GM18867 (cell line): ENCODE measurements around the gene WDR6.
A peak's percentile ranks its signal among the peaks of the same experiment; 100 is the strongest.

Experiments
- ATAC-seq: cut with Tn5 transposase; IDR thresholded peaks from one replicate; pipeline ENCODE4 v1.9.1; 2021; ENCODE audit warnings: mild to moderate bottlenecking, moderate library complexity; ENCODE audit not compliant: unreplicated experiment

Gene WDR6

DNA sequence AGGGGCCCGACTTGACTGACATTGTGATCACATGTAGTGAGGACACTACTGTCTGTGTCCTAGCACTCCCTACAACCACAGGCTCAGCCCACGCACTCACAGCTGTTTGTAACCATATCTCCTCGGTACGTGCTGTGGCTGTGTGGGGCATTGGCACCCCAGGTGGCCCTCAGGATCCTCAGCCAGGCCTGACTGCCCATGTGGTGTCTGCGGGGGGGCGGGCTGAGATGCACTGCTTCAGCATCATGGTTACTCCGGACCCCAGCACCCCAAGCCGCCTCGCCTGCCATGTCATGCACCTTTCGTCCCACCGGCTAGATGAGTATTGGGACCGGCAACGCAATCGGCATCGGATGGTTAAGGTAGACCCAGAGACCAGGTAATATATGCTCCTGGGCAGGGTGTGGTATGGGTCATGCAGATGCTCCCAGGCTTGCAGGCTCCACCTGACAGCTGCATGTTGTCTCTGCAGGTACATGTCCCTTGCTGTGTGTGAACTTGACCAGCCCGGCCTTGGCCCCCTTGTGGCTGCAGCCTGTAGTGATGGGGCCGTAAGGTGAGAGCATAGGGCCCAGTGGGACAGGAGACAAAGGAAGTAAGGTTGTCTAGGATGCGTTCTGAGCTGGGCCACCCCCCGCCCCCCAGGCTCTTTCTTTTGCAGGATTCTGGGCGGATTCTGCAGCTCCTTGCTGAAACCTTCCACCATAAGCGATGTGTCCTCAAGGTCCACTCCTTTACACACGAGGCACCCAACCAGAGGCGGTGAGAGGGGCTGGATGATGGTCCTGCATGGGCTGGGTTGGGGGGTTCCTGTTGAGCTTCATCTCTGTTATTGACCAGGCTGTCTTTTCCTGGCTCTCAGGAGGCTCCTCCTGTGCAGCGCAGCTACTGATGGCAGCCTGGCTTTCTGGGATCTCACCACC is 6.8 kb downstream of the WDR6 start:
- ATAC-seq, result peak; percentile 25

DNA sequence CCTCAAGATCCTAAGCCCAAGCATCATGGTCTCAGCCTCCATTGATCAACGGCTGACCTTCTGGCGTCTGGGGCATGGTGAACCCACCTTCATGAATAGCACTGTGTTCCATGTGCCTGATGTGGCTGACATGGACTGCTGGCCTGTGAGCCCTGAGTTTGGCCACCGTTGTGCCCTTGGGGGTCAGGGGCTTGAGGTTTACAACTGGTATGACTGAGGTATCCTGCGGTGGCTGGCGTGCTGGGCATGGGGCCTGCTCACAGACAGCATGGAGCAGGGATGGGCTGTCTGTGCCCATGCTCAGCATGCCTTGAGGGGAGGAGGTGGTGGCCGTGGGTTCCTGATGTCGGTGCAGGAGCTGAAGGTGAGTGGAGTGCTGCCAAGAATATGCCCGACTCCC is 7.9 kb downstream of the WDR6 start:
- no peak for ATAC-seq

DNA sequence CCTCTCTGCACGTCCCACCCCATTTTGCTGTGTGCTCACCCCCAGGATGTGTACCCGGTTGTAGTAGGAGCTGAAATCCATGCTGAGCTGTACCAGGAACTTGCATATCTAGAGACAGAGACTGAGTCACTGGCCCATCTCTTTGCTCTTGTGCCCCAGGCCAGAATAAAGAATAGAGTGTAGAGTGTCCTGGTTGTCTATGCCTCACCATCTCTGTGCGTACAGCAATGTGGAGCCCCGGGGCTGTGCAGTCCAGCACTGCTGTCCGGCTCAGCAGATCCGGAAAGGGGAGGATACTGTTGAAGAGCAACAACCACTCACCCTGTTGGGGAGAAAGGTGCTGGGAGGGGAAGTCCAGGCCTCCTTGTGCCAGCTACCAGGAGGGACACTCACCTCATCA is 8.6 kb downstream of the WDR6 start:
- ATAC-seq, result no peak

DNA sequence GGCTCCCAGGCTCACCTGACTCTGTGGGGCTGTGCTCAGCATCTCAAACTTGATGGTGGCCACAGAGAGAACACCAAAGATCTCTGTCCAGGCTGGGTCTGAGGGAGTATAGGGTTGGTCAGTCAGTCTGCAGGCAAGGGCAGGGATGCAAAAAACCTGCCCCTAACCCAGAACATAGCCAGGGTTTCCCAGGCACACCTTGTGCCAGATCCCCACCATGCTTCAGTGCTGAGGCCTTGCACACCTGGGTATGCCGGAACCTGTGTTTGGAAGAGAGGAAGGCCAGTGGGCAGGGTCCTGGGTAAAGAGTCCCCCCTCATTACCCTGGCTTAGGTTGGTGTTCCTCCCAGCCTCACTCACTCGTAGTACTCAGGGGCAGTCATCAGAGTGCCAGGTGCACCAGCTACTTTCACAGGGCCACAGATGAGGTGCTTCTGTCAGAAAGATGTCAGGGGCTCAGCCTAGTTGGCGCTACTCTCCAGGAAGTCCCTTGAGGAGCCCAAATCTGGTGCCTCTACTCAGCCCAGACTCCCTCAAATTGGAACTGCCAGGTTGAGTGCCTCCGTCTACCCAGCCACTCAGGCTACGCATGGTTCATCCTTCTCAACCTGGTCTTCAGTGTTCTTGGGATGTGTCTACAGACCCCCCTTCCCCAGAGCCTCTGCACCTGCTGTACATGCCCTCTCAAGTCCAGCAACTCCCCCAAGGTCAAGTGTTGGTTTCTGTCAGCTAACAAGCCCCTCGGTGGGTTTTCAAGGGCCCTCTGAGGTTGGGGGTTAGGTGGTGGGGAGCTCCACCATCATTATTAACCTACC is 9.4 kb downstream of the WDR6 start:
- no peak for ATAC-seq

DNA sequence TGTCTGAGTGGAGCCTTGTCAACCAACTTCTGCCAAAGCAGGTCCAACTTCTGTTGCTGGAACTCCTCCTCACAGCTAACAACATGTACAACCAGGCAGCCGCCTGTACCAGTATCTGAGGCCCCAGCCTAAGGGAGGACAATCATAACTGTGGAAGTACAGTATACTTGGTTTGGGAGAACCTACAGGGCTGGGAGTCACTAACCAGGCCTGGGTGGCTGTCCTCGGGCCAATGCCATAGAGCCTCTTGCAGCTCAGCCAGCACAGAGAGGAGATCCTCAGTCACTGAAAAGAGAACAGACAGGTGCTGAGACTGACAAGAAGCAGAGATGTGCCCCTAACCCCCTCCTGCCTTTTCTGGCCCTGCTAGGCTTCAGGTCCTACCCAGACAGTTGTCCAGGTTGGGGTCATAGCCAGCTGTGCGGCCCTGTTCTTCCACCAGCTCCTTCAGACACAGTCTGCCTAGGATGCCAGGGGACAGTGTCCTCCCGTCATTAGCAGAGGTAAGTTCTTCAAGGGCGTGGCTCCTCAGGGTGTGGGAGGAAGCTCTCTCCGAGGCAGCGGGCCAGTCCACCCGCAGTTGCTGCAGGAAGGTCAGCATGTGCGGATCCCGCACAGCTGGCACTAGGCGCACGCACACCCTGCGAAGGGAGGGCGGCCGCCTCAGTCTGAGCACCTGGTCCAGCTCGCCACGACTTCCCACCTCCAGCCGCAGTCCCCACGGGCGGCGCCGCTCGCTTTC is 10.2 kb downstream of the WDR6 start:
- no peak for ATAC-seq

DNA sequence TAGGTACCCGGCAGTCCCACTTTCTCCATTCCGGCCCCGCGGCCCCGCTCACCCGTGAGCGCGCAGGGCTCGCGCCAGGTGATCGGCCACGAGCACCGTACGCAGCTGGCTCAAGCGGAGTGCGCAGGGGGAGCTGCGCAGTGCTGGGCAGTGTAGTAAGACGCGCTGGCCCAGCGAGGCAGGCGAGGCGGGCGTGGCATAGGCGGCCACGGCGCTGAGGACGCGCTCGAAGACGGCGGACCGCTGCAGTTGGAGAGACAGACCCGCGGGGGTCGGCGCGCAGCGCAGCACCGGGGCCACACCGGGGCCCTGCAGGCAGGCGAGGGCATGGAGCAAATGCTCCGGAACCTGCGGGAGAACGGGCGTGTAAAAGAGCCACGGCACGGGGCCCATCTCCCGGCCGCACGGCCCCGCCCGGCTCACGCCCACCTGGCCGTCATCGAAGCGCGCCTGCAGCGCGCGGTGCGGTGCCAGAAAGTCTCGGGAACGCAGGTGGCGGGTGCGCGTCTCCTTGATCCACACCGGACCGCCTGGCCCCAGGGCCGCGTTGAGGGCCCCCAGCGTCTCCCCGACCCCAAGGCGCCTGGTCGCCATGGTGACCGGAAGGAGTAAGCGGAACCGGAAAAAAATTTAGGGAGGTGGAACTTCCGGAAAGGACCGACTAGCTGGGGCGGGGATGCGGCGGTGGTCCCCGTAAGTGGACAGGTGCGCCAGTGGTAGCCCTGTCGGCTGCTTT is 10.9 kb downstream of the WDR6 start, which contains the start of gene DALRD3:
TSS of gene DALRD3 (minus strand) at position 610 of the 736 bp plus-strand sequence. CDS start at position 594, 16 bp downstream.
- ATAC-seq, result peak; percentile 10

DNA sequence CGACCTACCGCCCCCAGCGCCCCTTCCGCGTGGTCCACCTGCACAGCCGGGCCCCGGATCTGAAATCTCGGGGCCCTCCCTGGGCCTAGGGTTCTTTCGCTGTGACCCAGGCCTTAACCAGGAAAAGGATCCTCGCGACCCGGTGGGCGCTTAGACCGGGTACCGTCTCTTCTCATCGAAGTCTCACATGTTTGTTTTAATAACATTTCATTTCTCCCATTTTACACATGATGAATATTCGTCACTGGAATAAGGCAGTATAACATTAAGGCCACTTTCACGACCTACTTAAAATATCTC is 11.5 kb downstream of the WDR6 start:
- no peak for ATAC-seq

DNA sequence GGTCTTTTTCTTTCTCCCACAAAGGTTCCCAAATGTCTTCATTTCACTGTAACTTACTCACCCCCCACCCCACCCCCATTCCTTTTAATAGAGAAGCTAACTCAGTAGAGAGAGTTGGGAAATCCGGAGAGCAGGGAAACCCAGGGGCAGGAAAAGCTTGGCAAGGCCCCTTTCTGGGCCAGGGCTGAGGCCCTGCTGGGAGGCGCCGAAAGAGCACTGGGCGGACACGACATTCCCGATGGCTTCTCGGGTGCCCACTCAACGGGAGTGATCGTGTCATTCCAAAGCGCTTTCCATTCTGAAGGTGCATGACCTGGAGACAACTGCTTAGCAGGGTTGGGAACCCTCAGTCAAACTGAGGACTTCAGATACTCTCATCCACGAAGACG is 12.7 kb downstream of the WDR6 start:
- ATAC-seq, result no peak

DNA sequence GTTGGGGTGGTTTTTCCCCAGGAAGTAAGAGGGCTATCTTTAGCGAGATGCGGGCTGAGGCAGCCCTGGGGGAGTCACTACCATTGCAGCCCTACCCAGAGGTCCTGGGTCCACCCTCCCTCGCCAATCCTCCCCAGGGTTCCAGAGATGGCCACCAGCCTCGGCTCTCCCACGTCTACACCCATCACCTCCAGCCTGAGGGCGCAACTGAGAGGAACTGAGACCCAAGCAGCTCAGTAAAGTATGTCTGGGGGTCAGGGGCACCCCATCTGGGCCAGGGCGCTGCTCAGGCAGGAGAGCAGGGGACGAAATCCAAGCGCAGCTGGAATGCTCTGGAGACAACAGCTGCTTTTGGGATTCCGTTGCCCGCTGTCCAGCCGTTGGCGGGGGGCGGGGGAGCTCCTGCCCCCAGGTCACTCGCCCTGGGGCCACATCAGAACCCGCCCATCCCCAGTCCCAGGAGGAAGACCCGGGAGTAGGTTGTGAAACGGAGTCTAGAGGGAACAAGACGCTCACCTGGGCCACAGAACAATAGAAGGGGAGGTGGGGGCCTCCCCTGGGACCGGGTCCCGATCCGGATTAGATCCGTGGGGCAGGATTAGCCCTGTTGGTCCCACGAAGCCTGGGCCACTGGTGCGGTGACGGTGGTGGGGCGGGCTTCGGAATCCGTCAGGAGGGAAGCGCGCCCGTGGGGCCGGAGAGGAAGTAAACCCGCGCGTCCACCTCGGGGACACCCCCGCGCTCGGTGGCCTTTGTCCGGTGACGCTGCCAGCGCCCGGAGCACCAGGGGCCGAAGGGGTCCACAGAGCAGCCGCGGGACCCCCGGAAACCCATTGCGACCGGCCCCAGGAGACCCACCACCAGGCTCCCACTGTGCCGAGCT is 13.4 kb downstream of the WDR6 start:
- peak; percentile 2 for ATAC-seq

DNA sequence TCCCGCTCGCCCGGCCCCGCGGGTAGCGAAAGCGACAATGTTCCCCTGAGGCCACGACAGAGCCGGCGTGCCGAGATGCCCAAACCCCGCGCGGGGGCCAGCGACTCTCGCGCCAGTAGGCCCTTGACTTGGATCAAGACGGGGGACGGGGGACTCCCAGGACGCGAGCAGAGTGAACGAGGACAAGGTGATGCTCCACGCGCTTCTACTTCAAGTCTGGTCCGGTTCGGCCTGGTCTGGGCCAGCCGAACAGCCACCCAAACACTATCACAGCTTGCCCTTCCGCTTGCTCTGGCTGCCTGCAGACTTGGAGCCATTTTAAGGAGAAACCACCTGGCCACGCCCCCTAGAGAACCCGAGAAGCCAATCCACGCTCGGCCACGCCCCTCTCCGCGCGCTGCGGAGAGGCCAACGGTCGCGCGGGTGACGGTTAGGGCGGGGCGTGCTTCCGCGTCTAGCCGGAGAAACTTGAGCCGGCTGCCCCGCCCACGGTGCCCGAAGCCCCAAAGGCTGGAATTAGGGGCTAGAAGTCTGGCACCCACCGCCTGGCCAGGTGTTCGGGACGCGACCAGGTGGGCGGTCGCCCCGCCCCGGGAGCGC is 14.1 kb downstream of the WDR6 start:
- ATAC-seq, result peak; percentile 50

DNA sequence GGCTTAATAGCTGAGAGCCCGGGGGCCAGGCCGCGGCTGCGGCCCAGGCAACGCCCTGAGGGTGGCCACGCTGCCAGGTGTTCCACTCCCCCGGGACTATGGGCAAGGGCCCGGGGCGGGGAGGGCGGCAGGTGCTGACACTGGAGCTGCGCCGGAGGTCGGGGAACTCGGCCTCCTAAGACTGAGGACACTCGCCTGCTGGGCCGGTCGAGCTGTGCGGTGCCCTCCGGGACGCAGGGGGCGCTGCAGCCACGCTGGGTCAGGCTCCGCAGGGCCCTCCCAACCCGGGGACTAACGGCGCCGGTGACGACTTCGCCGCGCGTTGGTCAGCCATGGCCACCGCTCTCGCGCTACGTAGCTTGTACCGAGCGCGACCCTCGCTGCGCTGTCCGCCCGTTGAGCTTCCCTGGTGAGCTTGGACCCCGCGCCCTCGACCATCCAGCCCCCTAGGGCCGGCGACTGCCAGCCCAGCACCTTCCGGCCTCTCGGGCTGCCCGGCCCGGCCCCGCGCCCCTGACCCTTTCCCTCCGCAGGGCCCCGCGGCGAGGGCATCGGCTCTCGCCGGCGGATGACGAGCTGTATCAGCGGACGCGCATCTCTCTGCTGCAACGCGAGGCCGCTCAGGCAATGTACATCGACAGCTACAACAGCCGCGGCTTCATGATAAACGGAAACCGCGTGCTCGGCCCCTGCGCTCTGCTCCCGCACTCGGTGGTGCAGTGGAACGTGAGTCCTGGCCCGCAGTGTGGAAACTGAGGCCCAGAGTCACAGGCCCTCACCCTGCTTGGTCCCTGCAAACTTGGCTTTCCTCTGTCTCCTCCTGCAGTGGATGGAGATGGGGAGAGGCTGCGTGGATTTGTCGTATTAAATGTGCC is 14.9 kb downstream of the WDR6 start, which contains the start of gene NDUFAF3:
TSS of gene NDUFAF3 (plus strand) at position 309 of the 875 bp plus-strand sequence. CDS start at position 333, 24 bp downstream.
- peak; percentile 53 for ATAC-seq

DNA sequence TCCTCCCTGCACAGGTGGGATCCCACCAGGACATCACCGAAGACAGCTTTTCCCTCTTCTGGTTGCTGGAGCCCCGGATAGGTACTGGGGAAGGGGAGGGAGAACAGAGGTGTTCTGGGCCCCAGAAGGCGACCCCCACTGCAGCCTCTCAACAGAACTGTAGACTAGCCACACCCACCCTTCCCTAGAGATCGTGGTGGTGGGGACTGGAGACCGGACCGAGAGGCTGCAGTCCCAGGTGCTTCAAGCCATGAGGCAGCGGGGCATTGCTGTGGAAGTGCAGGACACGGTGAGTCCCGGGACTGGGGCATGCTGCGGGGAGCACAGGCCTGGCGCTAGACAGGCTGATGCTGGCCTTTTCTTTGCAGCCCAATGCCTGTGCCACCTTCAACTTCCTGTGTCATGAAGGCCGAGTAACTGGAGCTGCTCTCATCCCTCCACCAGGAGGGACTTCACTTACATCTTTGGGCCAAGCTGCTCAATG is 15.5 kb downstream of the WDR6 start:
- no peak for ATAC-seq

DNA sequence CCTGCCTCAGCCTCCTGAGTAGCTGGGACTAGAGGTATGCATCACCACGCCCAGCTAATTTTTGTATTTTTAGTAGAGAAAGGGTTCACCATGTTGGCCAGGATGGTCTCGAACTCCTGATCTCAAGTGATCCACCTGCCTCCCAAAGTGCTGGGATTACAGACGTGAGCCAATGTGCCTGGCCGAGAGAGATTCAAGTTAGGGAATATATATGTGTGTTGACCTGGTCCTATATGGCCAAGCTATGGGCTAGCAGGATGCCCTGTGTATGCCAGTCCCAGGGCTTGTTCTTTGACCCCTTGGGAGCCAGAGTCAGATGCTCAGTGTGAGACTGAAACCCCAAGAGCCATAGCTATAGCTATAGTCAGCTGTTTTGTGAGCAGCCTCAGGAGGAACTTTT is 16.6 kb downstream of the WDR6 start:
- no peak for ATAC-seq

DNA sequence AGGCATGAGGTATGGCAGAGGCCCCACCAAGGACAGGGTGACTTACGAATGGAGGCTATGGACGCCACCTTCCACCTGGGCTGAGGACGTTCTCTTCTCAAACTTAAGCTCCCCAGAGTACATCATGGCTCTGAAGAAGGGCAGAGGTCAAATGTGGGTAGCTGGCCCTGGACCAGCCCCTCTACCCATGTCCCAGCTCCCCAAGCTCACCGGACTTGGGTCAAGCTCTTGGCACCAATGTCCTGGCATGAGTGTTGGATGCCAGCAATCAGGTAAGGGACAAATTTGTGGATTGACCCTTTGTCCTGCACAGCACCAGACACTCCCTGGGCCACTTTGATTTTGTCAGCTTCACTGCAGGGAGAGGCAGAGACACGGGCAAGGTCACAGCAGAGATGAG is 17.3 kb downstream of the WDR6 start:
- no peak for ATAC-seq

DNA sequence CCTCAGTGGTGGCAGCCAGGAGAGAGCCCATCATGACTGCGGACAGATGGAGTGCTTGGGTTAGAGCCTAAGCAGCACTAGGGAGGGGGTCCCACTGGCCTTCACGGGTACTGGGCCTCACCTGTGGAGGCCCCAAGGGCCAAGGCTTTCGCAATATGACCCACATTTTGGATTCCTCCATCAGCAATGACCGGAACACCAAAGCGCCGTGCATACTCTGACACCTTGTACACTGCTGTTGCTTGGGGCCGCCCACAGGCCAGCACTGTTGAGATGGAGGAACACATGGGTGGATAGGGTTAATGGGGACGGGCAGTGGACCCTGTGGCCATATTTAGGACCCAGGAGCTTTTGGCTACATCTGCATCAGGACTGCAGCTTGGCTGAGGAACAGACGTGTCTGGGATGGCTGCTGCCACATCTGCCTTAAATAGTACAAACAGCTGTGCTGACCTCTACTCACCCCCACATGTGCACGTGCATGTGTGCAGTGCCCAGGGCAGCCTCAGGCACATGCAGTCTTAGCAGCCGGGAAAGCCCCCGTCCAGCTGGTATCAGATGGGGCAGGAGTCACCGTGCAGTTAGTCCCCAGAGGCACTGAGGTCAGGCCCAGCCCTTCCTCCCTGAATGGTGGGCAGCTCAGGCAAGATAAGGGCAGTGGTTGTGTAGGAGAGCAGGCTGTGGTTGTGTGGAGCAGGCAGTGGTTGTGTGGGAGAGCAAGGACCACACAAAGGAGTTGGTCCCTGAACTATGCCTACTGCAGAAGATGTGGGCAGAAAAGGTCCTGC is 18.0 kb downstream of the WDR6 start:
- no peak for ATAC-seq

DNA sequence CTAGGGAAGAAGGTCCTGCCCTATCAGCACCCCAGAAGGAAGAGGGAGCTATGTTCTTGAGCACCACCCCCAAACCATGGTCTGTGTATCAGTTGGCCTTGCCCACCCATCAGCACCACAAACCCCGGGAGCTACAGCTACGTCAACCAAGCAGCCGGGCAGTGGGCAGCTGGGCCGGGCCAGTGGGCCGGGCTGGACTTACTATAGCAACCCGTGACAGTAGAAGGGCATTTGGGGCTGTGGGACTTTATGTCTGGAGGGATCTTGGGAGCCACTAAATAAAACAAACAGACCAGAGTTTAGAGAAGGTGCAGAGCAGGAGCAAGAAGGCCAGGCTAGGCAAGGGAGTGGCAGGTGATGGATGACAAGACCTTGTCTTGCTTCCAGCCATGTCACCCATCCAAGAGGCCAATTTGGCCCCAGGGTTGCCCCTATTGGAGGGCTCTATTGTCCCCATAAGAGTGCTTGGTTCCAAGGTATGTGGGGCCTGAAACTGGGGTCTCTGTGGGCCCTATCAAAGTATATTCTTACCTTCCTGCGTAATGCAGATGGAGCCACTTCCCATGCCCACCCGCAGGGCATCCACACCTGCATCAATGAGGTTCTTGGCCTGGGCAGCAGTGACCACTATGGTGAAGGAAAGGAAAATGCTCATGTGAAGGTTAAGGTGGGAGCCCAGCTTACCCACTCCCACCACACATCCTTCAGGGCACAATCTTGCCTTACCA is 18.8 kb downstream of the WDR6 start:
- ATAC-seq, result no peak

DNA sequence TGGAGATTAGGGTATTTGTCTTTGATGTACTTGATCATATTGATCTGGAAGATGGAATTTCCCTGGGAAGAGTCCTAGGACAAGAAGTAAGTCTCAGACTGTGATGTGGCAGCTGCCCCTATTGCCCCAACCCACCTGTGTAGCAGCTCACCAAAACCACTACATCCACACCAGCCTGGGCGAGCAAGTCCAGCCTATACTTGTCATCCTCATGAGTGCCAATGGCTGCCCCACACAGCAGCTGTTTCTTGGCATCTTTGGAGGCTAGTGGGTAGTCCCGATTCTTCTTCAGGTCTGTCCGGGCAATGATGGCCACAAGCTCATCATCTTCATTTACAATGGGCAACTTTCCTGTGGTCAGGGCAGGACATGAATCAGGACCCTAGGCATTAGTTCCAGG is 19.3 kb downstream of the WDR6 start:
- no peak for ATAC-seq
